NCI-H446 (cell line): ENCODE measurements around the gene RFX5.
"Not testable (repeated sequence)": the region's sequence is repeated elsewhere in the genome, so short reads cannot be mapped to it uniquely, and the experiment has no call there.

Experiments
- DNase-seq, 2 experiments: peaks; one replicate each; lab custom pipeline; 2025; lab: John Stamatoyannopoulos, UW

Gene RFX5

DNA sequence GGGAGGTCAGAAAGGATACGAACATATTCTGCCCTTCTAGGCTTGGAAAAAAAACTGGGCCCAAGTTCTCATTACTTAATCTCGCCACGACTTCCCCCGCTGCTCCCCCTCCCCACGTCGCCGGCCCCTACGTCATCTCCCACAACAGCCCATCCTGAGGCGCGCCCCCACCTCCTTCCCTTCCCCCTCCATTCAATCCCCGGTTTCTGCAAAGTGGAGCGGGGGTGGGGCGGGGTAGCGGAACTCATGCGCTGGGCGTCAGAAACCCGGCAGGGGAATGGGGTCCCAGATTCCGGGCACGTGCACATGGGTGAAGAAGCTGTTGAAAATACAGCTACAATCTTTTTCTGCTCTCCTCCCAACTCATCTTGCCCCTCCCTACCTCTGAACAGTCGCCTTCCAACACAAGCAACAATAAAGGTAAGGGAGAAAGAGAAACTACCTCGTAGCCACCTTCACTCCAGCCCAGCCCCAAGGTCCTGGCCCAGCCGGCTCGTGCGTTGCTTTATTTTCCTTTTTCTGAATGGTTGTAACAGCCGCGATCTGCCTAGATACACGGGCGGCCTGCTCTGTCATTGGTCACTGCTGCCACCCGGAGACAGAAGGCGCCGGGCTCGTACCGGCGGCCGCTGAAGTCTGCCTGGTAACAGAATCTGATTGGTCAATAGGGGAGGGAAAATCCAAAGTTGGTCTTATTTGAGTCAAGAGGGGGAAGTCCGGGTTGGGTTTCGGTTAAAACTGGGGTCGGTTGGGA, at the start of gene RFX5:
RFX5 (minus strand) TSS at position 484 of the 754 bp plus-strand sequence. CDS start 932 bp downstream, outside the sequence.
- DNase-seq = peak; percentile 97

DNA sequence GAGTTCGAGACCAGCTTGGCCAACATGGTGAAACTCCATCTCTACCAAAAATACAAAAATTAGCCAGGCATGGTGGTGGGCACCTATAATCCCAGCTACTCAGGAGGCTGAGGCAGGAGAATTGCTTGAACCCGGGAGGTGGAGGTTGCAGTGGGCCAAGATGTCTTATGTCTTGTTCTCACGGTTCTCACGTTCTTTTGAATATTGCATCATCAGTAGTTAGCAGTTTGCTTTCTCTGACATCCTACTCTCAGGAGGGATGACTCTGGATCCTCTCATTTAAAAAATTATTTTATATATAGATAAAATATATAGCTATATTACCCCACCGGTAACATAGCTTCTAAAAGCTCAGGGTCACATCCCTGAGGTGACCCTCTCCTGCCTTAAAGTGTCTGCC, 49.2 kb upstream of the RFX5 start:
- DNase-seq = not testable (repeated sequence)

DNA sequence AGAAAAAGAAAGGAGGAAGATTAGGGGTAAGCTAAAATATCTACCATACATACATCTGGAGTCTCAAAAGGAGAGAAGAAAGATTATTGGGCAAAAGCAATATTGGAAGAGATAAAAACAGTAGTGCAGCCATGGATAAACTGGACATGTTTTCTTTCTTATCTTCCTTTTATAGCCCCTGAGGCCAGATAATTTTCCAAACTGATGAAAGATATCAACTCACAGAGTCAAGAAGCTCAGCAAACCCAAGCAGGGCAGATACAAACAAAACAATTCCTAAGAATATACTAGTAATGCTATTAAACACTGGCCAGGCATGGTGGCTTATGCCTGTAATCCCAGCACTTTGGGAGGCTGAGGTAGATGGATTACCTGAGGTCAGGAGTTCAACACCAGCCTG, 46.5 kb upstream of the RFX5 start:
- DNase-seq = no peak

DNA sequence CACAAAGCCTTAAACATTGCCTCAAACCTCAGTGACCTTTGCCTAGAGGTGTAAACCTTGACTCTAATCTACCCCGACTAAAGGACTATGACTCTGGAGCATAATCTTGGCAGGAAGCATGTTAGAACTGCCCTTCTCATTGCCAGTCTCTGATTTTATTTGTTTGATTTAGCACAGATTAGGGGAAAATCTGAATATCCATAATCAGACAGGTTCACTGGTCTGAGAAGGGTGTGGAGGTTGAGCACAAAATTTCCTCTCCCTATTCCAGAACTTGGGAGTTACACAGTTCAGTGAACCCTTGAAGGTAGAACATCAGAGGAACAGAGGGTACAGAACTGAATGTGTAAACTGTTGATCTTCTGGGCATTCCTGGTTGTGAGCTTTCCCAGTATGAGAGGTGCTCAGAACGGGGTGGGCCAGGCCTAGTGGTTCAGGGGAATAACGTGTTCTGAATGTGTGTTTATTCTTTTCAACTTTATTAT, 44.1 kb upstream of the RFX5 start:
- no peak for DNase-seq

DNA sequence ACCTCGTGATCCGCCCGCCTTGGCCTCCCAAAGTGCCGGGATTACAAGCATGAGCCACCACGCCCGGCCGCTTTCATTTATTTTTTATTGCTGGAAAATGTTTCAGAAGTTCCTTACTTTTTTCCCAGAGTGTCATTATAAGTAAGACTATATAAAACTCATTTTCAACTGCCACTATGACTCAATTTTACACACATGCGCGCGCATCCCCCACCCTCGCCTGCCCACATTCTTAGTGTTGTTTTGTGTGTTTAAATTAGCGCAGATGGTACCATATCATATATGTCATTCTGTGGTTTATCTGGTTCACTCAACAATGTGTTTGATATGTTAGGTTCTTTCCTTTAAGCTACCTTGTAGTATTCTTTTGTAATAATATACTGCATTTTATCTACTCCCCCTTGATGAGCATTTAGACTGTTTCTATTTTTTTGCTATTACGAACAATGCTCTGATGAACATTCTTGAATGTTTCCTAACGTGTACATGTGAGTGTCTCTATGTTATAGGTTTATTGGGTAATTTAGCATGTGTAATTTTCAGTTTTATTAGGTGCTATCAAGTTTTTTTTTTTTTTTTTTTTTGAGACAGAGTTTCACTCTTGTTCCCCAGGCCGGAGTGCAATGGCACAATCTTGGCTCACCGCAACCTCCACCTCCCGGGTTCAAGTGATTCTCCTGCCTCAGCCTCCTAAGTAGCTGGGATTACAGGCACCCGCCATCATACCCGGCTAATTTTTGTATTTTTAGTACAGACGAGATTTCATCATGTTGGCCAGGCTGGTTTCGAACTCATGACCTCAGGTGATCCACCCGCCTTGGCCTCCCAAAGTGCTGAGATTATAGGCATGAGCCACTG, 43.4 kb upstream of the RFX5 start:
- DNase-seq = not testable (repeated sequence)

DNA sequence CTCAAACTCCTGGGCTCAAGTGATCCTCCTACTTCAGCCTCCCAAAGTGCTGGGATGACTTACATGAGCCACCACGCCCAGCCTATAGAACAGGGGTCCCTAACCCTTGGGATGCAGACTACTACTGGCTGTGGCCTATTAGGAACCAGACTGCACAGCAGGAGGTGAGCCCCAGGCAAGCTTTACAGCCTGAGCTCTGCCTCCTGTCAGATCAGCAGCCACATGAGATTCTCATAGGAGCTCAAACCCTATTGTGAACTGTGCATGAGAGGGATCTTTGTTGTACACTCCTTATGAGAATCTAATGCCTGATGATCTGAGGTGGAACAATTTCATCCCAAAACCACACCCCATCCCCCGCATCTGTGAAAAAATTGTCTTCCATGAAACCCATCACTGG, 39.0 kb upstream of the RFX5 start:
- no peak for DNase-seq

DNA sequence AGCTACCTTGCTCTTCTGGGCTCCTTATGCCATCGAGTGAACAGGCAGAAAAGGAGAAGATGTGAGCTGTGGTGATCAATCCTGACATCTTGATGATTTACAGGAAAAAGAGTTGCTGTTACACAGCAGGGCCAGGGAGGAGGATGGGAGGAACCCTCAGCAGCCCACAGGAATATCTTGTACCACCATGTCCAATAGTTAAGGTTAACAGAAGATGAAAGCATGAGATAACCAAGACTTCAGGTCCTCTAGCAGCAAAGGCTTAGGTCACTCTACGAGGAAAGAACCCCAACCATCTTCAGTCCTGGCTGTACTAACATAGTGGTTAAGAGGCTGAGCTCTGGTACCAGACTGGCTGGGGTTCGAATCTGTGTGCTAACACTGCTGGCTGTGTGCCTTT, 37.5 kb upstream of the RFX5 start:
- DNase-seq = no peak

DNA sequence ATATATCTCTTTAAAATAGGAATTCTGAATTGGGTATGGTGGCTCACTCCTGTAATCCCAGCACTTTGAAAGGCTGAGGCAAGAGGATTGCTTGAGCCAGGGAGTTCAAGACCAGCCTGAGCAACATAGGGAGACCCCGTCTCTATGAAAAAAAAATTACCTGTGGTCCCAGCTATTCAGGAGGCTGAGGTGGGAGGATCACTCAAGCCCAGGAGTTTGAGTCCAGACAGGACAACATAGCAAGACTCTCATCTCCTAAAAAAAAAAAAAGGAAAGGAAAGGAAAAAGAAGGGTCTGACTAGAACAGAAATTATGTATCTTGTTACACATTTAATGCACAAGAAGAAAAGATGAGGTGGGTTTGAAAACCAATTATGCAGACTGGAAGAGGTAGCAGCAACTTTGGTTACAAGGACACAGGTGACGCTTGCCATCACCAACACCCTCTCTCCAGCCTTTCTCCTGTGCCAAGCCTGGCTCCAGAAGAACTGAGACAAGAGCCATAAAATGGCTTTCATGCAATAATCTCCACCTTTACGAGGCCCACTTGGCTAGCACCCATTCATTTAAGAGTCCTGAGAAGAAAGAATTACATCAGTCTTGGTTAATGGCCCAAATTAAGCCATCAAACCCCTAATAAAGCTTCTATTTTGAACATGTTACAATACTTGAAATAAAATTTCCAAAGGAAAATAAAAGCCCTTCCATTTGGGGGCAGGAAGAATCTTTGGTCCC, 30.3 kb upstream of the RFX5 start:
- no peak for DNase-seq

DNA sequence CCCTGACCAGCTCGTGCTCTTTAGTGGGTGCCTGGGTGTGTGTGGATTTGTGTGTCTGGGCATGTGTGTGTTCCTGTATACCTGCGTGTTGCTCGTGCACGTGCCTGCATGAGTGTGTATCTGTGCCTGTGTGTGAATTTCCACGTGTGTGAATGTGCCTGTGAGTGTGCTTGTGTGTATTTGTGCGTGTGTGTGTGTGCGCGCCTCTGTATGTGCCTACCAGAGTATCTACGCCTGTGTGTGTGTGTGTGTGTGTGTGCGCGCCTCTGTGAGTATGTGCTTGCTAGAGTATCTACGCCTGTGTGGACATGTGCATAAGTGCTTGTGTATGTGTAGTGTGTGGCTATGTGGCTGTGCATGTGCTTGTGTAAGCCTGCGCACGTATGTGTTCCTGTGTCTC, 26.1 kb upstream of the RFX5 start:
- no peak for DNase-seq

DNA sequence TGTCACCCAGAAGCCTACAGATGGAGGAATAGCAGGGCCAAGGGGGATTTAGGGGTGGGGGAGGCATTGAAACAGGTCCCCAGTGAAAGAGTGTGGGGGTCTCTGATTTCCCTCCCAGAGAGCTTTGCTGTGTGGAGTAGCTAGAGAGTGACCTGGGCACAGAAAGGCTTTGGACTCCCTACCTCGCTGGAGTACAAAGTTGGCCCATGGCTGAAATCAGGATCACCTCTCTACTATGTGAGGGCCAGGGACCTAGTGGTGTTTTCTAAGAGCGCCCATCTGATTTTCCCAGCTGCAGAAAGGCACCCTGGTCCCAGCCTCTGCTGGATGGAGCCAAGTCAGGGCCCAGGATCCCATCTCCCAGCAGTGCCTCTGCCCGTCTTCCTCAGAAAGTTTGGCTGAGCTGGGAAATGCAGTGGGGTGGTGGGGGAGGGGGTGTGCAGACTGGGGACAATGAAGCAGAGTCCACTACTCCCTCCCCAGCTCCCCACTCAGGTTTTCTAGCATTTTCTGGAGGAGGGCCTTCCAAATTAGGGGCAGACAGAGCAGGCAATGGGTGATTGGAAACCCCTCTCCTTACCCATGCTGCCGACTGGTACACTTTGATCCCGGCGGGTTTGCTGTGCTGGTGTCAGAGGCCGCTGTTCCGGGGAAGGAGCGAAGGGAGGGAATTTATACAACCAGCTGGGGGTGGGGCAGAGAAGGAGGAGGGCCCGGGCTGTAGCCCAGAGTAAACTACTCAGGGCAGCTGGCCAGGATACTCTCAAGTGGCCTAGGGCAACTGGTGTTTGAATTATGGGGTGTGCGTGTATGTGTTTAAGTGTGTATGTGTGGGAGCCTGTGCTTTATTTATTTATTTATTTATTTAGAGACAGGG, 25.2 kb upstream of the RFX5 start, which contains the start of gene SELENBP1:
SELENBP1 (minus strand) TSS at position 648 of the 877 bp plus-strand sequence; CDS start at position 584, 64 bp downstream.
- DNase-seq = peak; percentile 31 to 73

DNA sequence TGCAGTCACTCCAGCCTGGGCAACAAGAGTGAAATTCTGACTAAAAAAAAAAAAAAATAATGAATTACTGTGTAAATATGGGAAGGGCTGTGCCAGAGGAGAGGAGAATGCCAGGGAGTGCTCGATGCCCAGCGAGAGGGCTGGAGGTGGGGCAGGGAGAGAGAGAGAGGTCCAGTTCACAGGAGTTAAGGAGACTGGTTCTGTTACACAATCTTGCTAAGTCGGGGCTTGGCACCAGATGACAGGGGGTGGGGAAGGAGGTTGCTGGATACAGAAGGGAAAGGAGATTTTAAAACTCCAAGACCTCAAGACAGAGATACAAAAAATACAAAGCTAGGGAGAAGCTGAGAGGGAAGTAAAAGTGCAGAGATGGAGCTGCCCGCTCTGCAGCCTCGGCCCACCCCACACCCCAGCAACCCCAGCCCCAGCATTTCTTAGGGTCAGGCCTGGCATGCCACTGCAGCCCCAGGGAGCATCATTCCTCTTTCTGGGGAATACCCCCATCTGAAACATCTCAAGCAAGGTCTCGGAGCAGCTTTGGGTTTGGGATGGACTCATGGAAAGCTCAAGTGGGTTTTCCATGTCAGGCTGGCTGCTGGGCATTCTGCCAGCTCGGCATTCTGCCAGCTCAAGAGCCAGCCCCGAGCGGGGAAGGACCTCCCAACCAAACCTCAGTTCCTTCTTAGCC, 24.5 kb upstream of the RFX5 start:
- DNase-seq = peak; percentile 52 to 92

DNA sequence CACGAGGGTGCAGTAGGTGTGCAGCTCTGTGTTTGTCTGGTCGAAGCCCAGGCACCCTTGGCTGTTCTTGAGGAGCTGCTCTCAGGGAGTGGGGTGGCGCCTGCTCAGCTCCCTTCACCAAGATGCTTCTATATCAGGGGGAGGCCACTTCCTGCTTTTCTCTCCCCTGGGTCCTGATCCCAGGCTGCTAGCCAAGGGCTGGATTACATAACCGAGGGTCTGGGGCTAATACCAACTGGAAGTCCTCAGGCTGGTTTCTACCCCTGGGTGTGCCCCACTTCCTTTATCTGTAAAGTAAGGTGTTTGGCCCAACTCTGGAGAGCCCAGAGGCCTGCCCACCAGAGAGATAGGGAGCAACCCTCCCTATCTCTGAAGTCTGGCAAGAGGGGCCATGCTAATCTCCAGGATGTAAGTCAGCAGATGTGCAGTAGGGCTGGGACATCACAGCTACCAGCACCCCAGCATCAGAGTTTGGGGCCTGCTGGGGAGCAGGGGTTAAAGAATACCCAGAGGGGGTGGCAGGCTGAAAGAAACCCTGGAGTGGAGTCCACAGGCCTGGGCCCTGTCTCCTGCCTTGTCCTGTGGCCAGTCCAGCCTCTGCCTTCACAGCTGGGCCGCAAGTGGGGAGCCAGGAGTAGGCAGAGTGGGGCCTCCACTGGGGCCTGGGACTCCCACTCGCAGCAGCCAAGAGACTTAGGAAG, 23.3 kb upstream of the RFX5 start:
- no peak for DNase-seq

DNA sequence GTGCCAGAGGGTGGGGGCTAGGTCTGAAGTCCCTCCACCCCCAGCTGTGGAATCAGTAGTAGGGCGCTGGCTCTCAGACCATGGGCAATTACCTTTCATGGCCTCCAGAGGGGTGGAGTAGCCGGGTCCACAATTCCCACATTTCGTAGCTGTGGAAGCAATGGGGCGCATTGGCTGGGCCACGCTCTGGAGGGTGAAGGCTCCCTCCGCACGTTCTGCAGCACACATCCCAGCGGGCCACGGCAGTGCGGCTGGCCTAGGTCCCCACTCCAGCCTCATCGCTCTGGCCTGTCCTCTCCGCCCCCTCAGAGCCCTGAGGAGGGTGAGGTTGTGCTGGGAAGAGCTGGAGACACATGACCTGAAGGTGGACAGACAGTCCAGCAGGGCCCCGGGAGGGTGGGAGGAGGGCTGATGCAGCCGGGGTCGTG, 22.6 kb upstream of the RFX5 start:
- no peak for DNase-seq

DNA sequence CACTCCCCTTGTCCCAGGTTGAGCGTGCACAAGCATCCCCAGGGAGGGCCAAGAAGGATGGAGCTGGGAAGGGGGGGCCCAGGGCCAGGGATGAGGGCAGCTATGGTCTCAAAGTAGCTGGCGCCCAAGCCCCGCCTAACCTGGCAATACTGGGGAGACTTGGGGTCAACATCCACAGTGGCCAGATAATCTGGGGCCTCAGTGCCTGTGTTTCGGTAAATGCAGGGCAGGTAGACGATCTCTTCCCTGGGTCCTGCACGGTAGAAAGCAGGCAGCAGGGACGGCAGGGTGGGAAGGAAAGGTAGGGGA, 22.2 kb upstream of the RFX5 start:
- DNase-seq = no peak

DNA sequence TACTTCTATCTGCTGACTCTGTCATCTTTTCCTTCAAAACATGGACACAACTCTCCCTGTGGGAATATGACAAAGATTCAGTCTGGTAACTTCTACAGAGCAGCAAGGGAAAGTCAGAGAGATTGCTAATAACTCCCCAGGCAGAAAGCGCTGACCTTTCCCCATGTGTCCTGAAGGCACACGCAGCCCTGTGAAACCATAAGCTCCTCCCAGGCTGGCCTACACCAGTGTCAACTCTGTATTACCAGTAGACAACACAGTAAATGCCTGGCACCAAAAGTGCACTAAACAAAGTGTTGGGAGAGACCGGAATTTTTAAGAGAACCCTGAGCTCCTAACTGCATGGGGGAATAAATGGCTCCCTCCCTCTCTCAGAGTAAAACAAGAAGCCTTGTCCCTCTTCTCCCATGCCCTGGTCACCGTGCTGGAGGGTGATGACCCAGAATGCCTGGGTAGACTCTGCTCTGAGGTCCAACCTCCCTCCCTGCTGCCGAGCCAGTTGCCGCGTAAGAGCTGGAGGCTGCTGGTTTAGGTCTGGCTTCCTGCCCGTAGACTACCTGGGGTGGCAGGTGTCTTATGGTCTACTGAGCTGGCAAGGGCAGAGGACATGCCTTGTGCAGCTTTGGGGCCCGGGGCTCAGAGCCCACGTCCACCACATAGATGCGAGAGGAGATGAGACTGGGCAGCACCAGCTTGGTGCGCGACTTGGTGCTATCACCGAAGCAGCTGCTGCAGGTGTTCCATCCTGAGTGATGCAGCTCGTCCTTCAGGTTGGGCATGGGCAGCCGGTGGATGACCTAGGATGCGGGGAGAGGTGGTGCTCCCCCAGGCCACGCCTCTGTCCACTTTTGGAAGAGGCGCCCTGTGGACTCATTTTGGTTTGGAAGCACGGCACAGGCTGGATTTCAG, 21.6 kb upstream of the RFX5 start:
- DNase-seq = no peak

DNA sequence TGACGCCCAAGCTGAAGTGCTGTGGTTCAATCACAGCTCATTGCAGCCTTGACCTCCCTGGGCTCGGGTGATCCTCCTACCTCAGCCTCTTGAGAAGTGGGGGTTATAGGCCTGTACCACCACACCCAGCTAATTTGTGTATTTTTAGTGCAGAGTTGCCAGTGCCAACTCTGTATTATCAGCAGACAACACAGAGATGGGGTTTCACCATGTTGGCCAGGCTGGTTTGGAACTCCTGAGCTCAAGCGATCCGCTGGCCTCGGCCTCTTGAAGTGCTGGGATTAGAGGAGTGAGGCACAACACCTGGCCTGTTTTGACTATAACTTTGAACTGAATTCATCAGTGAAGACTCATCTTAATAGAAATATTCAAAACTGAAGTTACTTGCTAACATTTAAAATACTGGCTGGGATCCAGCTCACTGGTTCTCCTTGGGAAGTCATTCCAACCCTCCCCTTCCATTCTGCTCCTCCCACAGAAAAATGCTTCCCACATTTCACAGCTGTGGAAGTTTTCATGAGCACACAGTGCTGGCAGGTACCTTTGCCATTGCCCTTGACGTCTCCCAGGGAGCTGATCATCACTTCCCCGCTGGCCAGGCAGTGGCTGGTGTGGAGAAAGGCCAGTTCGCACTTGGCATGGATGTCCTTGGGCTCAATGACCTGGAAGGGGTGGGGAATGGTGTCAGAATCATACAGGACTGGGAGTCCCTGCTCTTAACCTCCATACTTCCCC, 20.8 kb upstream of the RFX5 start:
- no peak for DNase-seq

DNA sequence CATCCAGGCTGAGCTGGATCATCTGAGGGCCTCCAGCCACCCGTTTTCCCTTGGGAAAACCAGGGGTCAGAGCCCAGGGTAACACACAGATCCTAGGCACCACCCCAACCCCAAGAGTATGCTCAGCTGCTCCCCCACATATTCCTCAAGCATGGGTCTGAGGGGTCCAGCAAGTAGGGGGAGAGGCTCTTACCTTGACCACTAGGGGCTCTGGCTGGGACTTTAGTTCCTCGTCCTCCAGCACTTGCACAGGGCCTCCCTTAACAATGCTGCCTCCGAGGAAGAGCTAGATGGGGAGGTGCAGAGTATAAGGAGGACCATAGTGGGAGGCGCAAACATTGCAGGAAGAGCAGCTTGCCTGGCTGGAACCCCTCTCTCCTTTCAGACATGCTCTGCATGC, 17.9 kb upstream of the RFX5 start:
- no peak for DNase-seq
